Gastroesophageal sphincter (tissue), 3 donors: ENCODE data around the gene PTGES.

Experiments
- POLR2AphosphoS5 ChIP-seq: sonication (generic); formaldehyde crosslinking; IDR thresholded peaks from one replicate; pipeline ENCODE4 v1.6.1; 2017; ENCODE audit warnings: antibody characterized with exemption
- TF ChIP-seq, protein P1 (sequence below), 4 experiments: fragments of 200-600 bp in 2 of 4; fragments of 450-650 bp in 2 of 4; sonication (generic) in 1 of 4; IDR thresholded peaks; one replicate each; pipeline ENCODE4 v1.5.1; 2017 to 2019; ENCODE audit warnings: antibody characterized with exemption in 4 of 4, mild to moderate bottlenecking in 2 of 4, moderate library complexity in 2 of 4

DNA sequence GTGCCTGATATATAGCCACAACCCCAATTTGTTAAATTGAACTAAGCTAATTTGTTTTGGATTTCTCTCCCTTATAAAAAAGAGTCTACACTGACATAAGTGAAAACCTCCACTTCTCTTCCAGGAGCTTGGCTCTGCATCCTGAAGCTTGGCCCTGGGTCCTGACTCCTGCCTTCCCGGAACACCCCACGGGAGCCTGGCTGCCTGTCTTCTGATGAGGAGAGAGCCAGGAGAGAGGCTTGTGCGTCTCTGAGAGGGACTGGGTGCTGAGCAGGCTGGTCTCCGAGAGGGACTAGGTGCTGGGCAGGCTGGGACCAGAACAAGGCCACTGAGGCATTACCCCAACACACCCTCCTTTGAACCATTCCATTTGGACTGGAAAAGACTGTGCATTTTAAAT, 6.5 kb upstream of the PTGES start:
- TF ChIP-seq, protein P1, sequence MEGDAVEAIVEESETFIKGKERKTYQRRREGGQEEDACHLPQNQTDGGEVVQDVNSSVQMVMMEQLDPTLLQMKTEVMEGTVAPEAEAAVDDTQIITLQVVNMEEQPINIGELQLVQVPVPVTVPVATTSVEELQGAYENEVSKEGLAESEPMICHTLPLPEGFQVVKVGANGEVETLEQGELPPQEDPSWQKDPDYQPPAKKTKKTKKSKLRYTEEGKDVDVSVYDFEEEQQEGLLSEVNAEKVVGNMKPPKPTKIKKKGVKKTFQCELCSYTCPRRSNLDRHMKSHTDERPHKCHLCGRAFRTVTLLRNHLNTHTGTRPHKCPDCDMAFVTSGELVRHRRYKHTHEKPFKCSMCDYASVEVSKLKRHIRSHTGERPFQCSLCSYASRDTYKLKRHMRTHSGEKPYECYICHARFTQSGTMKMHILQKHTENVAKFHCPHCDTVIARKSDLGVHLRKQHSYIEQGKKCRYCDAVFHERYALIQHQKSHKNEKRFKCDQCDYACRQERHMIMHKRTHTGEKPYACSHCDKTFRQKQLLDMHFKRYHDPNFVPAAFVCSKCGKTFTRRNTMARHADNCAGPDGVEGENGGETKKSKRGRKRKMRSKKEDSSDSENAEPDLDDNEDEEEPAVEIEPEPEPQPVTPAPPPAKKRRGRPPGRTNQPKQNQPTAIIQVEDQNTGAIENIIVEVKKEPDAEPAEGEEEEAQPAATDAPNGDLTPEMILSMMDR (IDR thresholded peaks at IDR 0.05), result no peak
- no peak for TF ChIP-seq POLR2AphosphoS5
